WTC11 (cell line): ENCODE data around the gene PRPF31. TPM values are rescaled to one million over a fixed set of nuclear protein-coding genes. Genes with fewer than 3 reads are reported as not detected.
"Not testable (repeated sequence)": the region's sequence is repeated elsewhere in the genome, so short reads cannot be mapped to it uniquely, and the experiment has no call there.

Experiments used
- ATAC-seq: fragments of 200-7000 bp; cut with Tn5 transposase; 2 replicates; pipeline ENCODE4 v1.10.0; 2021; ENCODE audit warnings: mild to moderate bottlenecking, moderate library complexity
- CTCF ChIA-PET: fragments of 300-600 bp; sonication (Branson Sonifier 250); formaldehyde crosslinking; loops from one replicate; lab custom pipeline; 2021; ENCODE audit warnings: antibody characterized with exemption; lab: Charles Lee
- POLR2A ChIA-PET: fragments of 350-600 bp; sonication (Branson Sonifier 250); formaldehyde crosslinking; loops from one replicate; lab custom pipeline; 2021; ENCODE audit warnings: antibody characterized with exemption; lab: Charles Lee
- DNase-seq: peaks from one replicate; pipeline ENCODE4 v3.0.0; 2021; ENCODE audit warnings: low spot score
- H3K27ac Mint-ChIP-seq: 2 replicates; pipeline ENCODE4 v1.8.0; 2021; ENCODE audit warnings: mixed read lengths
- H3K27me3 Mint-ChIP-seq: 2 replicates; pipeline ENCODE4 v1.8.0; 2021; ENCODE audit warnings: low read depth, mild to moderate bottlenecking, moderate library complexity, mixed read lengths
- H3K36me3 Mint-ChIP-seq: 2 replicates; pipeline ENCODE4 v1.8.0; 2021; ENCODE audit warnings: mixed read lengths
- H3K4me1 Mint-ChIP-seq: 2 replicates; pipeline ENCODE4 v1.8.0; 2022; ENCODE audit warnings: mixed read lengths
- H3K4me3 Mint-ChIP-seq: 2 replicates; pipeline ENCODE4 v1.8.0; 2021; ENCODE audit warnings: mild to moderate bottlenecking, moderate library complexity, mixed read lengths
- H3K9me3 Mint-ChIP-seq: 2 replicates; pipeline ENCODE4 v1.8.0; 2021; ENCODE audit warnings: mixed read lengths
- GABPB1 ChIP-seq: sonication (generic); formaldehyde crosslinking; IDR thresholded peaks from 2 replicates; pipeline ENCODE4 v1.8.1; 2023; ENCODE audit warnings: mild to moderate bottlenecking, missing genetic modification reagents
- IRF2 ChIP-seq: sonication (generic); formaldehyde crosslinking; IDR thresholded peaks from 2 replicates; pipeline ENCODE4 v1.8.0; 2022; ENCODE audit warnings: low read depth, missing genetic modification reagents, borderline replicate concordance
- JAZF1 ChIP-seq: fragments of 250-450 bp; sonication (Bioruptor Pico); IDR thresholded peaks from 2 replicates; pipeline ENCODE4 v1.9.0; 2021; ENCODE audit warnings: moderate library complexity, mild to moderate bottlenecking, inconsistent platforms
- MLX ChIP-seq: sonication (generic); formaldehyde crosslinking; IDR thresholded peaks from 2 replicates; pipeline ENCODE4 v1.8.1; 2023; ENCODE audit warnings: mild to moderate bottlenecking, missing genetic modification reagents, moderate library complexity
- RORB ChIP-seq: fragments of 250-450 bp; sonication (Bioruptor Pico); IDR thresholded peaks from 2 replicates; pipeline ENCODE4 v1.9.0; 2021; ENCODE audit warnings: mild to moderate bottlenecking
- STAT6 ChIP-seq: sonication (generic); formaldehyde crosslinking; conservative IDR thresholded peaks from 2 replicates; pipeline ENCODE4 v1.8.1; 2023; ENCODE audit warnings: mild to moderate bottlenecking, low read depth, missing genetic modification reagents, moderate library complexity
- ZNF232 ChIP-seq: sonication (generic); formaldehyde crosslinking; IDR thresholded peaks from 2 replicates; pipeline ENCODE4 v1.8.0; 2022; ENCODE audit warnings: mild to moderate bottlenecking, missing genetic modification reagents
- ZSCAN18 ChIP-seq: fragments of 250-450 bp; sonication (Bioruptor Pico); IDR thresholded peaks from 2 replicates; pipeline ENCODE4 v2.1.2; 2022; ENCODE audit warnings: mild to moderate bottlenecking, moderate library complexity
- total RNA-seq: library from RNA; stranded (reverse); gene quantifications from 3 replicates; pipeline ENCODE4 v1.2.3, GENCODE V29; 2021
- TF ChIP-seq, protein P1 (sequence below): sonication (generic); formaldehyde crosslinking; IDR thresholded peaks from 2 replicates; pipeline ENCODE4 v1.8.0; 2022; ENCODE audit warnings: mild to moderate bottlenecking, missing genetic modification reagents
- TF ChIP-seq, protein P2 (sequence below): fragments of 250-450 bp; sonication (Bioruptor Pico); IDR thresholded peaks from 2 replicates; pipeline ENCODE4 v1.9.0; 2021; ENCODE audit warnings: mild to moderate bottlenecking
- TF ChIP-seq, protein P3 (sequence below): fragments of 250-450 bp; sonication (Bioruptor Pico); IDR thresholded peaks from 2 replicates; pipeline ENCODE4 v1.8.0; 2021; ENCODE audit warnings: mild to moderate bottlenecking
- TF ChIP-seq, protein P4 (sequence below): sonication (generic); formaldehyde crosslinking; IDR thresholded peaks from 2 replicates; pipeline ENCODE4 v1.8.1; 2022; ENCODE audit warnings: missing genetic modification reagents, borderline replicate concordance
- TF ChIP-seq, protein P5 (sequence below): fragments of 250-450 bp; sonication (Bioruptor Pico); IDR thresholded peaks from 2 replicates; pipeline ENCODE4 v1.9.0; 2021; ENCODE audit warnings: mild to moderate bottlenecking
- TF ChIP-seq, protein P6 (sequence below): sonication (generic); formaldehyde crosslinking; IDR thresholded peaks from 2 replicates; pipeline ENCODE4 v1.8.0; 2023; ENCODE audit warnings: missing genetic modification reagents

Gene PRPF31
- total RNA-seq, 1 experiment from 2014 or later = 92.8 TPM

DNA sequence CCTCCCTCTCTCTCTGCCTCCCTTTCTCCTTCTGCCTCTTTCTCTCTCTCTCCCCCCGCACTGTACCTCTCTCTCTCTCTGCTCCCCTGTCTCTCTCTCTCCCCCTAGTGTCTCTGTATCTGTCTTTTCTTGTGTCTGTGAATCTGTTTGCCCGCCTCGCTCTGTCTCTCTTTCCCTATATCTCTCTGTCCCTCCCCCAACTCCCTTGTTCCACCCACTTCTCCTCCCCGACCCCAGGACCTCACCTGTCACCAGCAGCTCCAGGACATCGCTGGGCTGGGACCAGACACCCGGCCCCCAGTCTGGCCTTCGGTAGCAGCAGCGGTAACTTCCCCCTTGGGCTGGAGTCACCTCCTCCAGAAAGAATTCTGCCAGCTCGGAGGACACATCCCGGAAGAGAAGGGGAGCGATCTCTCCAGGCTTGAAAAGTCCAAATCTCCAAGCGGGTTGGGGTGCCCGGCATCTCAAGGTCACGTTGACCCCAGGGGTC, 18.9 kb upstream of the PRPF31 start:
- H3K27ac Mint-ChIP-seq = no peak overlapping the region
- CTCF ChIA-PET = interaction anchor here (0.6 to 3.9 kb wide), 13 partner anchors 18 to 304 kb away, joined by 3 to 68 read pairs (median 3); partner anchors contain the start of gene VSTM1
- POLR2A ChIA-PET = interaction anchor here (0.6 to 1.2 kb wide), 4 partner anchors 19 to 231 kb away, joined by 3 to 5 read pairs (median 4); partner anchors contain the start of genes PRPF31 and TFPT

GRCh38 chr19:54099190-54099902, 16.2 kb upstream of the PRPF31 start:
- no peak overlapping the region for H3K4me3 Mint-ChIP-seq

More for the DNA sequence above, 18.9 kb upstream of the PRPF31 start:
- Mint-ChIP-seq H3K27me3 (peaks cover 34% of the 10 kb centered on the region), H3K9me3 (peaks cover 3% of the 10 kb centered on the region; the same call in 1 of the 2 replicates), H3K36me3 (no peaks in the 10 kb centered on the region; the same call in 1 of the 2 replicates)
- peak; percentile 44 for DNase-seq
- peak; percentile 64 for ATAC-seq
- TF ChIP-seq, protein P1, sequence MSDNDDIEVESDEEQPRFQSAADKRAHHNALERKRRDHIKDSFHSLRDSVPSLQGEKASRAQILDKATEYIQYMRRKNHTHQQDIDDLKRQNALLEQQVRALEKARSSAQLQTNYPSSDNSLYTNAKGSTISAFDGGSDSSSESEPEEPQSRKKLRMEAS (CRISPR knock-in tag) = no peak
- no peak for TF ChIP-seq IRF2 (CRISPR knock-in tag)
- TF ChIP-seq, protein P2, sequence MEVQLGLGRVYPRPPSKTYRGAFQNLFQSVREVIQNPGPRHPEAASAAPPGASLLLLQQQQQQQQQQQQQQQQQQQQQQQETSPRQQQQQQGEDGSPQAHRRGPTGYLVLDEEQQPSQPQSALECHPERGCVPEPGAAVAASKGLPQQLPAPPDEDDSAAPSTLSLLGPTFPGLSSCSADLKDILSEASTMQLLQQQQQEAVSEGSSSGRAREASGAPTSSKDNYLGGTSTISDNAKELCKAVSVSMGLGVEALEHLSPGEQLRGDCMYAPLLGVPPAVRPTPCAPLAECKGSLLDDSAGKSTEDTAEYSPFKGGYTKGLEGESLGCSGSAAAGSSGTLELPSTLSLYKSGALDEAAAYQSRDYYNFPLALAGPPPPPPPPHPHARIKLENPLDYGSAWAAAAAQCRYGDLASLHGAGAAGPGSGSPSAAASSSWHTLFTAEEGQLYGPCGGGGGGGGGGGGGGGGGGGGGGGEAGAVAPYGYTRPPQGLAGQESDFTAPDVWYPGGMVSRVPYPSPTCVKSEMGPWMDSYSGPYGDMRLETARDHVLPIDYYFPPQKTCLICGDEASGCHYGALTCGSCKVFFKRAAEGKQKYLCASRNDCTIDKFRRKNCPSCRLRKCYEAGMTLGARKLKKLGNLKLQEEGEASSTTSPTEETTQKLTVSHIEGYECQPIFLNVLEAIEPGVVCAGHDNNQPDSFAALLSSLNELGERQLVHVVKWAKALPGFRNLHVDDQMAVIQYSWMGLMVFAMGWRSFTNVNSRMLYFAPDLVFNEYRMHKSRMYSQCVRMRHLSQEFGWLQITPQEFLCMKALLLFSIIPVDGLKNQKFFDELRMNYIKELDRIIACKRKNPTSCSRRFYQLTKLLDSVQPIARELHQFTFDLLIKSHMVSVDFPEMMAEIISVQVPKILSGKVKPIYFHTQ (CRISPR knock-in tag) = no peak
- TF ChIP-seq, protein P3, sequence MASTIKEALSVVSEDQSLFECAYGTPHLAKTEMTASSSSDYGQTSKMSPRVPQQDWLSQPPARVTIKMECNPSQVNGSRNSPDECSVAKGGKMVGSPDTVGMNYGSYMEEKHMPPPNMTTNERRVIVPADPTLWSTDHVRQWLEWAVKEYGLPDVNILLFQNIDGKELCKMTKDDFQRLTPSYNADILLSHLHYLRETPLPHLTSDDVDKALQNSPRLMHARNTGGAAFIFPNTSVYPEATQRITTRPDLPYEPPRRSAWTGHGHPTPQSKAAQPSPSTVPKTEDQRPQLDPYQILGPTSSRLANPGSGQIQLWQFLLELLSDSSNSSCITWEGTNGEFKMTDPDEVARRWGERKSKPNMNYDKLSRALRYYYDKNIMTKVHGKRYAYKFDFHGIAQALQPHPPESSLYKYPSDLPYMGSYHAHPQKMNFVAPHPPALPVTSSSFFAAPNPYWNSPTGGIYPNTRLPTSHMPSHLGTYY (CRISPR knock-in tag) = no peak
- TF ChIP-seq ZSCAN18 (CRISPR knock-in tag) = no peak
- TF ChIP-seq JAZF1 (CRISPR knock-in tag) = no peak
- TF ChIP-seq, protein P4, sequence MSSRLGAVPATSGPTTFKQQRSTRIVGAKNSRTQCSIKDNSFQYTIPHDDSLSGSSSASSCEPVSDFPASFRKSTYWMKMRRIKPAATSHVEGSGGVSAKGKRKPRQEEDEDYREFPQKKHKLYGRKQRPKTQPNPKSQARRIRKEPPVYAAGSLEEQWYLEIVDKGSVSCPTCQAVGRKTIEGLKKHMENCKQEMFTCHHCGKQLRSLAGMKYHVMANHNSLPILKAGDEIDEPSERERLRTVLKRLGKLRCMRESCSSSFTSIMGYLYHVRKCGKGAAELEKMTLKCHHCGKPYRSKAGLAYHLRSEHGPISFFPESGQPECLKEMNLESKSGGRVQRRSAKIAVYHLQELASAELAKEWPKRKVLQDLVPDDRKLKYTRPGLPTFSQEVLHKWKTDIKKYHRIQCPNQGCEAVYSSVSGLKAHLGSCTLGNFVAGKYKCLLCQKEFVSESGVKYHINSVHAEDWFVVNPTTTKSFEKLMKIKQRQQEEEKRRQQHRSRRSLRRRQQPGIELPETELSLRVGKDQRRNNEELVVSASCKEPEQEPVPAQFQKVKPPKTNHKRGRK = no peak
- TF ChIP-seq, all 79 proteins: peak for 0
- Mint-ChIP-seq H3K4me3 (peak overlapping the region; percentile 77), H3K4me1 (peaks cover 5% of the 10 kb centered on the region)

GRCh38 chr19:54099903-54100255, 15.7 kb upstream of the PRPF31 start:
- POLR2A ChIA-PET, H3K36me3 Mint-ChIP-seq, H3K4me1 Mint-ChIP-seq, H3K4me3 Mint-ChIP-seq, H3K9me3 Mint-ChIP-seq, DNase-seq, ATAC-seq: not testable (repeated sequence)
- peak overlapping the region; percentile 70 for H3K27ac Mint-ChIP-seq
- CTCF ChIA-PET = interaction anchor here (1.6 kb wide), 1 partner anchor 70 kb away, joined by 6 read pairs; no protein-coding TSS in a partner anchor
- H3K27me3 Mint-ChIP-seq = peaks cover 17% of the 10 kb centered on the region

More at GRCh38 chr19:54099190-54099902, 16.2 kb upstream of the PRPF31 start:
- ATAC-seq (no peak), DNase-seq (no peak)
- H3K9me3 Mint-ChIP-seq = no peaks in the 10 kb centered on the region; the same call in 1 of the 2 replicates
- H3K36me3 Mint-ChIP-seq = peaks cover 1% of the 10 kb centered on the region; the same call in 1 of the 2 replicates
- no peak overlapping the region for H3K27ac Mint-ChIP-seq
- H3K27me3 Mint-ChIP-seq = peaks cover 23% of the 10 kb centered on the region
- POLR2A ChIA-PET = interaction anchor here (0.7 kb wide), 1 partner anchor 75 kb away, joined by 3 read pairs; no protein-coding TSS in a partner anchor
- CTCF ChIA-PET = interaction anchor here (0.7 to 1.6 kb wide), 4 partner anchors 29 to 293 kb away, joined by 3 to 6 read pairs (median 3); no protein-coding TSS in a partner anchor
- no peak for TF ChIP-seq STAT6 (CRISPR knock-in tag)
- no peak for TF ChIP-seq GABPB1 (CRISPR knock-in tag)
- no peak for TF ChIP-seq RORB (CRISPR knock-in tag)
- TF ChIP-seq, protein P5, sequence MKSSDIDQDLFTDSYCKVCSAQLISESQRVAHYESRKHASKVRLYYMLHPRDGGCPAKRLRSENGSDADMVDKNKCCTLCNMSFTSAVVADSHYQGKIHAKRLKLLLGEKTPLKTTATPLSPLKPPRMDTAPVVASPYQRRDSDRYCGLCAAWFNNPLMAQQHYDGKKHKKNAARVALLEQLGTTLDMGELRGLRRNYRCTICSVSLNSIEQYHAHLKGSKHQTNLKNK = no peak
- TF ChIP-seq, protein P6, sequence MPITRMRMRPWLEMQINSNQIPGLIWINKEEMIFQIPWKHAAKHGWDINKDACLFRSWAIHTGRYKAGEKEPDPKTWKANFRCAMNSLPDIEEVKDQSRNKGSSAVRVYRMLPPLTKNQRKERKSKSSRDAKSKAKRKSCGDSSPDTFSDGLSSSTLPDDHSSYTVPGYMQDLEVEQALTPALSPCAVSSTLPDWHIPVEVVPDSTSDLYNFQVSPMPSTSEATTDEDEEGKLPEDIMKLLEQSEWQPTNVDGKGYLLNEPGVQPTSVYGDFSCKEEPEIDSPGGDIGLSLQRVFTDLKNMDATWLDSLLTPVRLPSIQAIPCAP (CRISPR knock-in tag) = no peak
- TF ChIP-seq ZNF232 = no peak
- TF ChIP-seq MLX = no peak
- H3K4me1 Mint-ChIP-seq = peaks cover 8% of the 10 kb centered on the region
